ENCODE data around the gene PPP1CA. TPM values are rescaled to one million over a fixed set of nuclear protein-coding genes. Genes with fewer than 3 reads are reported as not detected.

The PPP1CA gene
- total RNA-seq, 2 donors from 2014 or later = 168 to 215 TPM

DNA sequence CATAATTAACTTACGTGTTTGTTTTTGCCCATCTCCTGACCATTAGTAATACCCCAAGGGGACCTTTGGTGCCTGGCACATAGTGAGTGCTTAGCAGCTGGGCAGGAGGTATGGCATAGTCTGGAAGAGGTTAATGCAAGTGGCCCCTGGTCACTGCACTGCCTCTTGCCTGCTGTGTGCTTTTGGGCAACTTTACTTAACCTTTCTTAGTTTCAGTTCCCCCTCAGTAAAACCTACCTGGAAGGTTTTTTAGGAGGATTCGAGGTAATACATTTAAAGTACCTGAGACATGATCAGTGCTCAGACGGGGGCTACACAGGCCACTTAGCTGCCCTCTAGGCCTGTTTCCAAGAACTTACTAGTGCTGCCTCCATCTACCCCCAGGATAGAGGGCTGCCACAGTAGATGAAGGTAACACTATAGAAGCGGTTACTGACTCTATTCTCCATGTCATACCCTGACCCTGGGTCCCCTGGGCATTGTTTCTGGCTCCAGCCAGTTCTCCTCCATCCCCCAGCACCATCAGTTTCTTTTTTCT lies 51.7 kb downstream of the PPP1CA start:
- intact Hi-C loops (cut with DNase I) = loop anchor here (10.0 kb wide), 1 partner anchor 155 kb away; the partner anchor contains the start of genes CDK2AP2 and PITPNM1
- H3K4me1 ChIP-seq (replicated peaks) = peaks cover 23% of the 10 kb centered on the region
- no peaks in the 10 kb centered on the region for H3K36me3 ChIP-seq
- WGBS = 90% methylated on average over 4 of the region's 4 CpGs
- peak overlapping the region in 1 of 2 donors; percentile 51 for H3K27ac ChIP-seq
- H3K9me3 ChIP-seq = no peaks in the 10 kb centered on the region
- no peak for DNase-seq (ENCODE audit: low spot score)
- no peak for TF ChIP-seq CTCF (IDR thresholded peaks at IDR 0.05)
- no peak for TF ChIP-seq POLR2AphosphoS5 (IDR thresholded peaks at IDR 0.05)
- no peak for TF ChIP-seq POLR2A (IDR thresholded peaks at IDR 0.05)
- H3K27me3 ChIP-seq (replicated peaks; ENCODE audit: insufficient read depth) = no peaks in the 10 kb centered on the region
- H3K4me3 ChIP-seq = no peak overlapping the region

GRCh38 chr11:67349457-67349856 lies 52.2 kb downstream of the PPP1CA start:
- TF ChIP-seq CTCF (IDR thresholded peaks at IDR 0.05) (no peak), POLR2AphosphoS5 (IDR thresholded peaks at IDR 0.05) (no peak), POLR2A (IDR thresholded peaks at IDR 0.05) (no peak)
- H3K27me3 ChIP-seq (replicated peaks; ENCODE audit: insufficient read depth) = no peaks in the 10 kb centered on the region
- H3K4me1 ChIP-seq (replicated peaks) = peaks cover 23% of the 10 kb centered on the region
- H3K36me3 ChIP-seq = no peaks in the 10 kb centered on the region
- no peaks in the 10 kb centered on the region for H3K9me3 ChIP-seq
- no peak for DNase-seq (ENCODE audit: low spot score)
- H3K27ac ChIP-seq = peak overlapping the region; percentile 6 to 51
- no peak overlapping the region for H3K4me3 ChIP-seq
- WGBS = 90% methylated on average over 2 of the region's 2 CpGs
- intact Hi-C loops (cut with DNase I) = no loop called here

DNA sequence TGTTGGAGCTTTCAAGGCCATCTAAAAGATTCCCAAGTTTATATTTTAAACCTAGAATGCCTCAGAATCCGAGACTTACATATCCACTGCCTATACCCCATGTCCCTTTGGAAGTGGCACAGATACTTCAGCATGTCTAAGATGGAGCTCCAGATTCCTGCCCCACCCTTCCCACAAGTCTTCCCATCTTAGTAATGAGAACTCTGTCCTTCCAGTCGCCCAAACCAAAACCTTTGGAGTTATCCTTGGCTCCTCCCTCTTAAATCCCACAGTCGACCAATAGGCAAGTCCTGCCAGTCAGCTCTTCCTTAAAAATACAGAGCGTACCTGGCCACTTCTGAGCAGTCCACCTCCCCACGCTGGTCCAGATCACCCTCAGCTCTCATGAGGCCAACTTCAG lies 52.6 kb downstream of the PPP1CA start:
- no peak overlapping the region for H3K4me3 ChIP-seq
- no peaks in the 10 kb centered on the region for H3K9me3 ChIP-seq
- intact Hi-C loops (cut with DNase I) = no loop called here
- TF ChIP-seq CTCF (IDR thresholded peaks at IDR 0.05) (no peak), POLR2AphosphoS5 (IDR thresholded peaks at IDR 0.05) (no peak), POLR2A (IDR thresholded peaks at IDR 0.05) (no peak)
- no peaks in the 10 kb centered on the region for H3K27me3 ChIP-seq (replicated peaks; ENCODE audit: insufficient read depth)
- no peaks in the 10 kb centered on the region for H3K36me3 ChIP-seq
- H3K27ac ChIP-seq = peak overlapping the region; percentile 6 to 51
- no peak for DNase-seq (ENCODE audit: low spot score)
- 66% methylated on average over 5 of the region's 5 CpGs for WGBS
- H3K4me1 ChIP-seq (replicated peaks) = peaks cover 23% of the 10 kb centered on the region

Small RNA genes lying within 50 kb of the gene (small RNA-seq; reads per million reads assigned to genes)
- gene RN7SKP239 (0 reads per million in 2 donors), gene RNU6-1238P (0 reads per million in 2 donors)

Other genes with a start within 250 kb of the PPP1CA start
- 100 to 1,000 TPM; 102 to 111 TPM for gene GRK2, start 135.4 kb downstream of the PPP1CA start, total RNA-seq
- 10 to 100 TPM; 35.9 to 75.3 TPM for gene ANKRD13D, start 112.6 kb downstream of the PPP1CA start, total RNA-seq
- gene SSH3, start 98.3 kb downstream of the PPP1CA start, total RNA-seq = 100 to 1,000 TPM in 1 of 2 donors, 10 to 100 TPM in 1; 70.9 to 101 TPM
- gene POLD4, start 48.3 kb downstream of the PPP1CA start, total RNA-seq = 100 to 1,000 TPM in 1 of 2 donors, 10 to 100 TPM in 1; 95.1 to 145 TPM
- 1 to 10 TPM; 2.5 to 2.6 TPM for gene CLCF1, start 28.3 kb downstream of the PPP1CA start, total RNA-seq
- gene RAD9A, start 9.9 kb downstream of the PPP1CA start, total RNA-seq = 10 to 100 TPM; 30.2 to 49.4 TPM
- gene TBC1D10C, start 2.2 kb upstream of the PPP1CA start, total RNA-seq = 1 to 10 TPM; 3.7 to 6.5 TPM
- gene CARNS1, start 13.8 kb upstream of the PPP1CA start, total RNA-seq = 1 to 10 TPM in 1 of 2 donors, under 1 TPM in 1; 0.91 to 1.0 TPM
- gene RPS6KB2, start 26.6 kb upstream of the PPP1CA start, total RNA-seq = 10 to 100 TPM; 54.5 to 72.9 TPM
- gene PTPRCAP, start 35.8 kb upstream of the PPP1CA start, total RNA-seq = 1 to 10 TPM; 2.9 to 5.9 TPM
- gene CORO1B, start 41.6 kb upstream of the PPP1CA start, total RNA-seq = 100 to 1,000 TPM; 106 to 184 TPM
- gene GPR152, start 50.9 kb upstream of the PPP1CA start, total RNA-seq = not detected
- gene CABP4, start 53.5 kb upstream of the PPP1CA start, total RNA-seq = 1 to 10 TPM; 4.3 to 6.1 TPM
- 100 to 1,000 TPM; 106 to 402 TPM for gene TMEM134, start 67.4 kb upstream of the PPP1CA start, total RNA-seq
- gene AIP, start 81.2 kb upstream of the PPP1CA start, total RNA-seq = 10 to 100 TPM; 63.7 to 93.7 TPM
- 10 to 100 TPM; 19.3 to 26.9 TPM for gene PITPNM1, start 103.5 kb upstream of the PPP1CA start, total RNA-seq
- 10 to 100 TPM; 57.1 to 91.9 TPM for gene CDK2AP2, start 106.3 kb upstream of the PPP1CA start, total RNA-seq
- gene CABP2, start 121.6 kb upstream of the PPP1CA start, total RNA-seq = not detected
- 100 to 1,000 TPM; 540 to 577 TPM for gene GSTP1, start 182.0 kb upstream of the PPP1CA start, total RNA-seq
- 100 to 1,000 TPM; 190 to 260 TPM for gene NDUFV1, start 205.1 kb upstream of the PPP1CA start, total RNA-seq
- gene NUDT8, start 228.1 kb upstream of the PPP1CA start, total RNA-seq = 10 to 100 TPM in 1 of 2 donors, 1 to 10 TPM in 1; 7.2 to 29.2 TPM
- gene TBX10, start 237.9 kb upstream of the PPP1CA start, total RNA-seq = not detected
- gene ACY3, start 248.9 kb upstream of the PPP1CA start, total RNA-seq = 1 to 10 TPM in 1 of 2 donors, not detected in 1; 1.7 TPM